ENCODE results near the gene GPR156. TPM values are rescaled to one million over a fixed set of nuclear protein-coding genes. Genes with fewer than 3 reads are reported as not detected.
A peak's percentile ranks its signal among the peaks of the same experiment; 100 is the strongest.

The GPR156 gene
- 0.88 TPM in 1 of 2 replicates, not detected in the other for total RNA-seq (2011; cell fraction: chromatin; rRNA removed; ENCODE audit: low replicate concordance)
- total RNA-seq (2011; cell fraction: nucleolus; rRNA removed), result 0.13 and 0.33 TPM in 2 replicates
- total RNA-seq (2011; cell fraction: nucleoplasm; rRNA removed), result not detected in 2 replicates
- total RNA-seq (2014; rRNA removed) (0.08 TPM in 1 of 2 replicates, not detected in the other), total RNA-seq (2014; rRNA removed; fragmentation: Illumina TruSeq; extraction: Trizol) (0.03 and 0.07 TPM in 2 replicates), total RNA-seq (2015; rRNA removed; fragmentation: Illumina TruSeq; extraction: Trizol) (0.04 and 0.14 TPM in 2 replicates), total RNA-seq (2021) (0.09 and 0.11 TPM in 2 replicates), polyA plus RNA-seq (2011; rRNA removed) (0.13 TPM in 1 of 2 replicates, not detected in the other), polyA plus RNA-seq (2014; fragmentation: Illumina TruSeq; extraction: Trizol) (0.08 TPM in 1 of 2 replicates, not detected in the other), polyA plus RNA-seq (2014; fragmentation: Nextera tagmentation; extraction: Ambion mirVana) (not detected), polyA plus RNA-seq (2014; rRNA removed) (0.22 TPM in 1 of 2 replicates, not detected in the other), polyA minus RNA-seq (2011; rRNA and poly(A)+ RNA removed) (not detected in 2 replicates), Bru-seq, nascent RNA (percentile 18 among the genes with signal in this experiment), BruChase-seq, experiment 1, labeled RNA remaining after a 2-hour chase (percentile 33 among the genes with signal in this experiment), BruChase-seq, experiment 2, labeled RNA remaining after a 6-hour chase (percentile 29 among the genes with signal in this experiment)
- polyA plus RNA-seq (2011; cell fraction: cytosol; rRNA removed), result 0.04 TPM in 1 of 2 replicates, not detected in the other
- 0.07 and 0.14 TPM in 2 replicates for polyA plus RNA-seq (2011; cell fraction: nucleus; rRNA removed)
- 0.08 TPM in 1 of 2 replicates, not detected in the other for polyA plus RNA-seq (2012)
- polyA minus RNA-seq (2011; cell fraction: cytosol; rRNA and poly(A)+ RNA removed), result not detected in 2 replicates
- 0.11 TPM in 1 of 2 replicates, not detected in the other for polyA minus RNA-seq (2011; cell fraction: nucleus; rRNA and poly(A)+ RNA removed)
- long read RNA-seq, experiment 1, result 0 reads
- long read RNA-seq, experiment 2, result 0 reads
- long read RNA-seq, experiment 3, result 0 reads

DNA sequence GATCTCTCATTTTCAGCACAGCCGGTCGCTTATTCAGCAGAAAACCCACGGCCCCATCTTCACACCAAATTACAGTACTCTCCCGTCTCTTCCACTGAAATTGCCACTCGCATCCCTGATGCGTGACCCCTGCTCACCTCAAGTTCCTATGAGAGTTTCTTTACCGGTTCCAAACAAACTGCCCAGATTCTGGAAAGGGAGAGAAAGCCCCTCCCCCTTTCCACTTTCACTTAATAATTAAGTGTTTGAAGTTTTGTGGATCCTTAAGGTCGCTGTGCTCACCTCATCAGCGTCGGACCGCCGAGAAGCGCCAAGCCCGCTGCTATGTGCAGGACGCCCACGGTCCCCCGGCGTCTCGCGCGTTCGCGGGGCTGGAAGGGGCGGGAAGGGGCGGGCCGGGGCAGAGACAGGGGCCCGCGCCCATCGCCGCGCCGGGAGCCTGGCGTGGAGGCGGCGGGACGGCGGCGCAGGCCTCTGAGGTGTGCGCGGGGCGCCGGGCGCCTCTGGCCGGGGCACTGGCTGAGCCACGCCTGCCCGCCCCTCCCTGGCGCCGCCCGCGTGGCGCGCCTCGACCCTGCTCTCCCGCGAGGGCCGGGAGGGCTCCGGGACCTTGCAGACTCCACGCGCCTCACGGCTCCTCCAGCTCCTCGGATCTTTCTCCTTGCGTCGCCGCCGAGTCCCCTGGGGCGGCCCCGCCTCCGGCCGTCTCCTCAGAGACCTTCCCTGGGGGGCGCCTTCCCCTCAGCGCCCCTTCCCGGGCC is at the start of gene GPR156:
Gene GPR156 (minus strand): TSS at position 476 of the 761 bp plus-strand sequence. CDS start 41,124 bp downstream, outside the sequence.
- POLR2A ChIA-PET, result no interaction called here
- TF ChIP-seq ERF (CRISPR knock-in tag; IDR thresholded peaks at IDR 0.05) (no peak), ZNF79 (CRISPR knock-in tag; IDR thresholded peaks at IDR 0.05; ENCODE audit: low read depth) (no peak), L3MBTL2 (IDR thresholded peaks at IDR 0.05) (peak; percentile 81), EP400 (IDR thresholded peaks at IDR 0.05) (no peak), ZNF778 (CRISPR knock-in tag; IDR thresholded peaks at IDR 0.05) (no peak), NELFE (IDR thresholded peaks at IDR 0.05; ENCODE audit: insufficient read depth, insufficient read length) (no peak), TEAD4 (IDR thresholded peaks at IDR 0.05; ENCODE audit: low read length) (no peak), TEAD4 (CRISPR knock-in tag; IDR thresholded peaks at IDR 0.05; ENCODE audit: borderline replicate concordance) (no peak)
- TF ChIP-seq, protein P1, sequence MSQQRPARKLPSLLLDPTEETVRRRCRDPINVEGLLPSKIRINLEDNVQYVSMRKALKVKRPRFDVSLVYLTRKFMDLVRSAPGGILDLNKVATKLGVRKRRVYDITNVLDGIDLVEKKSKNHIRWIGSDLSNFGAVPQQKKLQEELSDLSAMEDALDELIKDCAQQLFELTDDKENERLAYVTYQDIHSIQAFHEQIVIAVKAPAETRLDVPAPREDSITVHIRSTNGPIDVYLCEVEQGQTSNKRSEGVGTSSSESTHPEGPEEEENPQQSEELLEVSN (IDR thresholded peaks at IDR 0.05; ENCODE audit: borderline replicate concordance in 1 of 2, extremely low read depth in 1 of 2, insufficient read depth in 1 of 2, insufficient read length in 1 of 2, low read depth in 1 of 2, low read length in 1 of 2, poor library complexity in 1 of 2, severe bottlenecking in 1 of 2), result peak; percentile 71 to 90
- TF ChIP-seq, protein P2, sequence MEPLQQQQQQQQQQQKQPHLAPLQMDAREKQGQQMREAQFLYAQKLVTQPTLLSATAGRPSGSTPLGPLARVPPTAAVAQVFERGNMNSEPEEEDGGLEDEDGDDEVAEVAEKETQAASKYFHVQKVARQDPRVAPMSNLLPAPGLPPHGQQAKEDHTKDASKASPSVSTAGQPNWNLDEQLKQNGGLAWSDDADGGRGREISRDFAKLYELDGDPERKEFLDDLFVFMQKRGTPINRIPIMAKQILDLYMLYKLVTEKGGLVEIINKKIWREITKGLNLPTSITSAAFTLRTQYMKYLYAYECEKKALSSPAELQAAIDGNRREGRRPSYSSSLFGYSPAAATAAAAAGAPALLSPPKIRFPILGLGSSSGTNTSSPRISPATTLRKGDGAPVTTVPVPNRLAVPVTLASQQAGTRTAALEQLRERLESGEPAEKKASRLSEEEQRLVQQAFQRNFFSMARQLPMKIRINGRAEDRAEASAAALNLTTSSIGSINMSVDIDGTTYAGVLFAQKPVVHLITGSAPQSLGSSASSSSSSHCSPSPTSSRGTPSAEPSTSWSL (CRISPR knock-in tag; IDR thresholded peaks at IDR 0.05; ENCODE audit: borderline replicate concordance), result no peak

More for the DNA sequence above, at the start of gene GPR156:
- no TSS peak for BruUV-seq (replicated peaks)
- peaks cover 16 to 27% of the 10 kb centered on the region in 2 experiments; a peak in 4 of 5 replicates for H3K27me3 ChIP-seq (ENCODE audit: control insufficient read depth in 2 of 2, insufficient read depth in 2 of 2, low read length in 2 of 2)
- no peak within 1 kb of the TSS for H3K4me2 ChIP-seq (ENCODE audit: insufficient read depth, low read length)
- peak; percentile 81 for ATAC-seq
- no peaks in the 10 kb centered on the region for H4K20me1 ChIP-seq (replicated peaks; ENCODE audit: control insufficient read depth, insufficient read depth, low read length)
- H3K79me2 ChIP-seq (ENCODE audit: control insufficient read depth, insufficient read depth, low read length), result no peaks in the 10 kb centered on the region
- peak within 1 kb of the TSS; percentile 29 for H3K4me3 ChIP-seq
- in situ Hi-C loops (cut with MboI), result no loop called here
- no peak within 1 kb of the TSS for H2AFZ ChIP-seq (ENCODE audit: low read depth, low read length)
- H3K4me1 ChIP-seq (replicated peaks in 1 of 2; ENCODE audit: control insufficient read depth in 2 of 2, insufficient read depth in 2 of 2, low read length in 2 of 2), result peaks cover 0 to 8% of the 10 kb centered on the region in 2 experiments; a peak in 2 of 5 replicates
- H3K9me3 ChIP-seq (replicated peaks; ENCODE audit: control insufficient read depth, insufficient read depth, low read depth, low read length), result no peaks in the 10 kb centered on the region
- DNase-seq (ENCODE audit: extremely low read depth in 1 of 4, low spot score in 3 of 4), result peak in 3 of 4 experiments; percentile 7 to 25 (median 10)
- H3K9ac ChIP-seq (ENCODE audit: insufficient read depth in 1 of 2, low read depth in 2 of 2, low read length in 2 of 2), result no peak within 1 kb of the TSS
- H3K36me3 ChIP-seq (ENCODE audit: control insufficient read depth, insufficient read depth, low read length), result no peaks in the 10 kb centered on the region
- H3K27ac ChIP-seq (ENCODE audit: extremely low read depth, low read depth, low read length), result no peak within 1 kb of the TSS
- intact Hi-C loops (cut with micrococcal nuclease), result no loop called here
- 5% methylated on average over 15 of the region's 72 CpGs for whole genome bisulfite sequencing (ENCODE audit: insufficient coverage, low coverage, missing lambda C conversion rate)
- no peak for FAIRE-seq
- H3K9me1 ChIP-seq (ENCODE audit: control insufficient read depth, insufficient read depth, low read length), result no peaks in the 10 kb centered on the region
- CTCF ChIA-PET (ENCODE audit: low intra/inter-chr PET ratio), result no interaction called here

Measured in K562 (cell line).